Measurements from ENCODE around the gene KIAA1586. TPM values are rescaled to one million over a fixed set of nuclear protein-coding genes. Genes with fewer than 3 reads are reported as not detected.

Gene KIAA1586
- total and polyA plus RNA-seq, 9 of the 15 experiments (the other 6 are each of a cell fraction or from before 2014, with no cell fraction given): 23.4 to 43.6 (median 29.5) TPM

DNA sequence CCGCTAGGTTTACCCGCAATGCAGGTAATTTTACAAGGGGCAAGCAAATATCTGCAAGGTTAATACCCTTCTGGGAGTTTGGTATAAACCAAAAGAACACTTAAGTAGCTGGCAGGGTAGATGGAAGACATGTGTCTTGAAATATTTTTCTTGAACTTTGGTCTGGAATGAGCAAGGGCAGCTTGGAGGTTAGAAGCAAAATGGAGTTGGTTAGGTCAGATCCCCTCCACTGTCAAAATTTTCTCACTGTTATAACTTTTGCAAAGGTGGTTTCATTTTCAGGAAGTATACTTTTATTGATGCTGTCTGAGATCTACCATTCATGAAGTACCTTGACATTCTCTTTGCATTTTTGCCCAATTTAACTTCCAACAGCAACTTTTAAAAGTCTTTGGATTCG, 13.3 kb upstream of the KIAA1586 start:
- WGBS (ENCODE audit: insufficient coverage, low coverage, missing lambda C conversion rate): 34% methylated on average over 3 of the region's 3 CpGs
- Histone ChIP-seq H3K79me2 (ENCODE audit: control insufficient read depth, insufficient read depth, low read length) (no peaks in the 10 kb centered on the region), H3K4me1 (replicated peaks in 1 of 2; ENCODE audit: control insufficient read depth in 2 of 2, insufficient read depth in 2 of 2, low read length in 2 of 2) (no peaks in the 10 kb centered on the region; a peak in 1 of 5 replicates), H3K27ac (ENCODE audit: extremely low read depth, low read depth, low read length) (no peak overlapping the region), H3K9ac (ENCODE audit: insufficient read depth in 1 of 2, low read depth in 2 of 2, low read length in 2 of 2) (no peak overlapping the region), H3K4me3 (no peak overlapping the region), H2AFZ (ENCODE audit: low read depth, low read length) (peak overlapping the region; percentile 54), H4K20me1 (replicated peaks; ENCODE audit: control insufficient read depth, insufficient read depth, low read length) (no peaks in the 10 kb centered on the region), H3K36me3 (ENCODE audit: control insufficient read depth, insufficient read depth, low read length) (no peaks in the 10 kb centered on the region), H3K9me1 (ENCODE audit: control insufficient read depth, insufficient read depth, low read length) (no peaks in the 10 kb centered on the region), H3K27me3 (ENCODE audit: control insufficient read depth in 2 of 2, insufficient read depth in 2 of 2, low read length in 2 of 2) (no peaks in the 10 kb centered on the region), H3K4me2 (ENCODE audit: insufficient read depth, low read length) (no peak overlapping the region), H3K9me3 (replicated peaks; ENCODE audit: control insufficient read depth, insufficient read depth, low read depth, low read length) (no peaks in the 10 kb centered on the region)
- no peak for FAIRE-seq
- CTCF ChIA-PET (ENCODE audit: low intra/inter-chr PET ratio): no interaction called here
- intact Hi-C loops (cut with micrococcal nuclease): no loop called here
- no peak; the same call in 2 of the 3 replicates for ATAC-seq
- POLR2A ChIA-PET: no interaction called here
- BruUV-seq (replicated peaks): no TSS peak
- in situ Hi-C loops (cut with MboI): no loop called here
- DNase-seq (ENCODE audit: extremely low read depth in 1 of 4, low spot score in 3 of 4): no peak
- TF ChIP-seq FOXM1 (IDR thresholded peaks at IDR 0.05; ENCODE audit: low read depth): no peak
- TF ChIP-seq FOXM1 (CRISPR knock-in tag; IDR thresholded peaks at IDR 0.05; ENCODE audit: low read depth): no peak
- TF ChIP-seq ZNF561 (CRISPR knock-in tag; conservative IDR thresholded peaks at IDR 0.05): no peak
- no peak for TF ChIP-seq THRB (CRISPR knock-in tag; conservative IDR thresholded peaks at IDR 0.05)
- no peak for TF ChIP-seq CAMTA2 (CRISPR knock-in tag; conservative IDR thresholded peaks at IDR 0.05)
- TF ChIP-seq KAT8 (IDR thresholded peaks at IDR 0.05; ENCODE audit: low read depth): no peak
- no peak for TF ChIP-seq HIVEP1 (CRISPR knock-in tag; IDR thresholded peaks at IDR 0.05)
- no peak for TF ChIP-seq POLR2AphosphoS5 (IDR thresholded peaks at IDR 0.05; ENCODE audit: control insufficient read depth, insufficient read depth, low read depth, low read length)
- no peak for TF ChIP-seq HDGF (IDR thresholded peaks at IDR 0.05)
- no peak for TF ChIP-seq HMGXB4 (CRISPR knock-in tag; IDR thresholded peaks at IDR 0.05)
- no peak for TF ChIP-seq VEZF1 (CRISPR knock-in tag; IDR thresholded peaks at IDR 0.05)
- no peak for TF ChIP-seq E2F3 (CRISPR knock-in tag; IDR thresholded peaks at IDR 0.05)
- no peak for TF ChIP-seq PATZ1 (CRISPR knock-in tag; IDR thresholded peaks at IDR 0.05; ENCODE audit: borderline replicate concordance)
- no peak for TF ChIP-seq NKRF (IDR thresholded peaks at IDR 0.05; ENCODE audit: borderline replicate concordance)
